HG02763 (cell line): ENCODE results near the gene GOLGA6A.

Experiments
- ATAC-seq: cut with Tn5 transposase; IDR thresholded peaks from one replicate; pipeline ENCODE4 v1.9.1; 2021; ENCODE audit warnings: mild to moderate bottlenecking, moderate library complexity; ENCODE audit not compliant: unreplicated experiment

The GOLGA6A gene

GRCh38 chr15:74037171-74038117, 44.9 kb downstream of the GOLGA6A start:
- no peak for ATAC-seq

GRCh38 chr15:74036271-74037170, 45.8 kb downstream of the GOLGA6A start:
- ATAC-seq: no peak

- ATAC-seq: no peak
Observed at GRCh38 chr15:74035121-74036017, 47.0 kb downstream of the GOLGA6A start.

- no peak for ATAC-seq
Observed at GRCh38 chr15:74034206-74034755, 48.1 kb downstream of the GOLGA6A start.

- ATAC-seq: no peak
Observed at GRCh38 chr15:74032606-74033561, 49.5 kb downstream of the GOLGA6A start.

- no peak for ATAC-seq
Observed at GRCh38 chr15:74032046-74032445, 50.3 kb downstream of the GOLGA6A start.

GRCh38 chr15:74028646-74029045, 53.7 kb downstream of the GOLGA6A start:
- no peak for ATAC-seq

- no peak for ATAC-seq
Observed at GRCh38 chr15:74027688-74028087, 54.7 kb downstream of the GOLGA6A start.

GRCh38 chr15:74025436-74025835, 56.9 kb downstream of the GOLGA6A start:
- no peak for ATAC-seq

GRCh38 chr15:74024687-74025086, 57.7 kb downstream of the GOLGA6A start:
- ATAC-seq: no peak

GRCh38 chr15:74022706-74023470, 59.5 kb downstream of the GOLGA6A start:
- ATAC-seq: no peak
